HG02798 (cell line): ENCODE data around the gene CLEC16A.

Experiments used
- ATAC-seq: cut with Tn5 transposase; IDR thresholded peaks from one replicate; pipeline ENCODE4 v1.9.1; 2021; ENCODE audit warnings: mild to moderate bottlenecking; ENCODE audit not compliant: unreplicated experiment, poor library complexity

The CLEC16A gene

DNA sequence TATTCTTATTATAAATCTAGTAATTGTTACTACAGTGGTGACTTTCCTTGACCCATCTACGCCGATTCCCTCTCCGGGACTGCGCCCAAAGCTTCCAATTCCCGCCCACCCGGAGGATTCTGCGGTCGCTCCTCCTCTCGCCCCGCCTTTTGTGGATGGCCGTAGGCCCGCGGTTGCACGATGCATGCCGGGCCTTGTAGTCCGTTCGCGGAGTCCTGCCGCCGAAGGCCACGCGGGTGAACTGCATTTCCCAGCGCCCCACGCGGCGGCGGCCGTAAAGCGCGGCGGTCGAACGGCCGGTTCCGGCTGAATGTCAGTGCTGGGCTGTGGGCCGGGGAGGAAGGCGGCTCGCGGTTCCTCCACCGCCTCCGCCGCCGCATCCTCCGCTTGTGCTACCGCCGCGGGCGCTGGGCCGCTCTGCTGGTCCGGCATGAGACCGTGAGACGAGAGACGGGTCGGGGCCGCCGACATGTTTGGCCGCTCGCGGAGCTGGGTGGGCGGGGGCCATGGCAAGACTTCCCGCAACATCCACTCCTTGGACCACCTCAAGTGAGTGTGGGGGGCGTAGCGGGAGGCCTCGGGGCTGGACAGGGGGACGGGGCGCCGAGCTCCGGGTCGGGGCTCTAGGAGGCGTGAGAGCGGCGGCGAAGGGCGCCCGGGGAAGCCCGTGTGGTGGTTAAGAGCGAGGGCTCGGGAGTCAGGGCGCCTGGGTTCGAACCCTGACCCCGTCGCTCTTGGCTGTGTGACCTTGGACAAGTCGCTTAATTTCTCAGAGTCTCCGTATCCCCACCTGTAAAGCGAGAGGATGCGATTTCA lies at the start of gene CLEC16A:
Gene CLEC16A (plus strand): TSS at position 316 of the 816 bp plus-strand sequence. CDS start 154 bp downstream, at position 470.
- ATAC-seq = peak; percentile 80

DNA sequence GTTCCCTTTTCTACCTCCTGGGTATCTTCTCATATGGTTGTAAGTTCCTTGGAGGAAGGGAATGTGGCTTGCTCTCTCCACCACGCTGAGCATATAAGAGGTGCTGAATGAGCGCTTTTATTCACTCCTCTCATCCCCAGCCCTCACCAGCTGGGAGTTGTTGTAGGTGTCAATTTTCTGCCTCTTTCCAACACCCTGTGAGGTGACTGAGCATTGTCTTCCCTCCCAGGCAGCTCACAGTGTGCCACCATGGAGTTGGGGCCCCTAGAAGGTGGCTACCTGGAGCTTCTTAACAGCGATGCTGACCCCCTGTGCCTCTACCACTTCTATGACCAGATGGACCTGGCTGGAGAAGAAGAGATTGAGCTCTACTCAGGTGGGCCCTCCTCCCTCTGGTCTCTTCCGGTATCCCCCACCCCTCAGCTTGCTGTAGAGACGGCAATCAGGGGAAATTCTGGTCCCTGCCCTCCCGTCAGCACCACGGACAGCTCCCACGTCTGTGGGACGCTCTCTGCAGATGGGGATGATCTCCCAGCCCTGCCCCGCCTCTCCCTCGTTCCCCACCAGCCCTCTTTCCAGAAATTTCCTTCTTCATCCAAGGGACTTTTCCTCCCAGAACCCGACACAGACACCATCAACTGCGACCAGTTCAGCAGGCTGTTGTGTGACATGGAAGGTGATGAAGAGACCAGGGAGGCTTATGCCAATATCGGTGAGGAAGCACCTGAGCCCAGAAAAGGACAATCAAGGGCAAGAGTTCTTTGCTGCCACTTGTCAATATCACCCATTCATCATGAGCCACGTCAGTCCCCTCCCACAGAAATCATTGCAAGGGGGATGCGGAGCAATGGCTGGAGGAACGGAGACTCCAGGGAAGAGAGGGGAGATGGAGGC lies 49.1 kb upstream of the CLEC16A start:
- no peak for ATAC-seq

DNA sequence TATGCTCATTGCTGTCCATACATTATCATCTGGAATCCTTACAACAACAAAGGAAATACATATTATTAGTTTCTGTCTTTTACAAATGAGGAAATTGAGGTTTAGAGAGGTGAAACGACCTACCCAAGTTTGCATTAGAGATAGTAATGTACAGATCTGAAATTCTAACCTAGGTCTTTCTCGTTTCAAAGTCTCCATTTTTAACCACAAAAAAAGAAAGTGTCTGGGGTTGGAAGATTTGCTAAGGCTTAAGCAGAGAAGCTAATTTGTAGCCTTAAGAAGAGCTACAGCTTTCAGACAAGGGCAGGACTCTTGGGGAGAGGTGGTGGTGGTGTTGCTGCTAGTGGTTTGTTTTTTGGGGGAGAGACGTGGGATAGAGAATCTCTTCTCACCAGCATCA lies 48.2 kb upstream of the CLEC16A start:
- ATAC-seq = peak; percentile 40

GRCh38 chr16:10896723-10897122 lies 47.6 kb upstream of the CLEC16A start:
- ATAC-seq = no peak

DNA sequence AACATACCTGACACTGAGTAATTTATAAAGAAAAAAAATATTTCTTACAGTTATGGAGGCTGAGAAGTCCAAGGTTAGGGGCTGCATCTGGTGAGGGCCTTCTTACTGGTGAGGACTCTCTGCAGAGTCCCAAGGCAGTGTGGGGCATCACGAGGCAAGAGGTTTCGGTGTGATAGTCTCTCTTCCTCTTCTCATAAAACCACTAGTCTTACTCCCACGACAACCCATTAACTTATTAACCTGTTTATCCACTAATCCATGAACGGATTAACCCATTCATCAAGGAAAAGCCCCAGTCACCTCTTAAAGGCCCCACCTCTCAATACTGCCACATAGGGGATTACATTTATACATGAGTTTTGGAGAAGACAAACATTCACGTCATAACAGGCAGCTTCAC lies 47.2 kb upstream of the CLEC16A start:
- peak; percentile 62 for ATAC-seq

DNA sequence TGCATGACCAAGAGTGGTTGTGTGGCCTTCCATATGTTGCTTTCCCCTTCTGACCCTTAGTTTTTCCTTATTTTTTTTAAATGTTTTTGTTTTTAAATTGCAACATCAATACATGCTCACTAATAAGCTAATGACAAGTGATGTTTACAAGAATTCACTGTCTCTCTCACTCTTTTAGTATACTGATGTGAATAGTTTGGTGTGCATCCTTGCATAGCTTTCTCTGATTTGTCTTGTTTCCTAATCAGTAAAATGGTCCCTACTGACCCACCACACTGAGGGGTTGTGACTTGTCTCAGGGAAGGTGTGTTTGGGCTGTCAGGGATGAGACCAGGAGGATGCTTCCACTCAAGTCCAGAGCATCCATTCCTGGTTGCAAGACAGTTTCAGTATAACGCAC lies 41.4 kb upstream of the CLEC16A start:
- no peak for ATAC-seq

GRCh38 chr16:10906482-10906881 lies 37.9 kb upstream of the CLEC16A start:
- ATAC-seq = no peak

GRCh38 chr16:10906914-10907756 lies 37.2 kb upstream of the CLEC16A start:
- no peak for ATAC-seq

GRCh38 chr16:10907757-10908045 lies 36.7 kb upstream of the CLEC16A start:
- ATAC-seq = no peak

DNA sequence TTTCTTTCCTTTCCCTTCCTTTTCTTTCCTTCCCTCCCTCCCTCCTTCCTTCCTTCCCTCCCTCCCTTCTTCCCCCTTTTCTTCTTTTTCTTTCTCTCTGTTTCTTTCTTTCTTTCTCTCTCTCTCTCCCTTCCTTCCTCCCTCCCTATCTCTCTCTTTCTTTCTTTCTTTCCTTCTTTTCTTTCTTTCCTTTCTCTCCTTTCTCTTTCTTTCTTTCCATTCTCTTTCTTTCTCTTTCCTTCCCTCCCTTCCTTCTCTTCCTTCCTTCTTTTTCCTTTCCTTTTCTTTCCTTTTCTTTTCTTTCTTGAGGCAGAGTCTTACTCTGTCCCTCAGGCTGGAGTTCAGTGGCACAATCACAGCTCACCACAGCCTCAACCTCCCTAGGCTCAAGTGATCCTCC lies 33.1 kb upstream of the CLEC16A start:
- no peak for ATAC-seq

DNA sequence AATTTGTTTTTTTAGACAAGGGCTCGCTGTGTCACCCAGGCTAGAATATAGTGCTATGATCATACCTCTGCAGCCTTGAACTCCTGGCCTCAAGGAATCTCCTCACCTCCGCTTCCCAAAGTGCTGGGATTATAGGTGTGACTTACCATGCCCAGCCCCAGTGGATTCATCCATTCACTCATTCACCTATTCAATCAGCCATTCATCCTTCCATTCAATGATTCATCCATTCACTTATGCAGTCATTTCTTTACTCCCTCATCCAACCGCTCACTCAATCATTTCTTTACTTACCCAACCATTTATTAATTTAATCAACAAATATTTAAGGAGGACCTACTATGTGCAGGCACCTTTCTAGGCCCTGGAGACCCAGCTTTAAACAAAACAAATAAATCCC lies 27.8 kb upstream of the CLEC16A start:
- no peak for ATAC-seq

DNA sequence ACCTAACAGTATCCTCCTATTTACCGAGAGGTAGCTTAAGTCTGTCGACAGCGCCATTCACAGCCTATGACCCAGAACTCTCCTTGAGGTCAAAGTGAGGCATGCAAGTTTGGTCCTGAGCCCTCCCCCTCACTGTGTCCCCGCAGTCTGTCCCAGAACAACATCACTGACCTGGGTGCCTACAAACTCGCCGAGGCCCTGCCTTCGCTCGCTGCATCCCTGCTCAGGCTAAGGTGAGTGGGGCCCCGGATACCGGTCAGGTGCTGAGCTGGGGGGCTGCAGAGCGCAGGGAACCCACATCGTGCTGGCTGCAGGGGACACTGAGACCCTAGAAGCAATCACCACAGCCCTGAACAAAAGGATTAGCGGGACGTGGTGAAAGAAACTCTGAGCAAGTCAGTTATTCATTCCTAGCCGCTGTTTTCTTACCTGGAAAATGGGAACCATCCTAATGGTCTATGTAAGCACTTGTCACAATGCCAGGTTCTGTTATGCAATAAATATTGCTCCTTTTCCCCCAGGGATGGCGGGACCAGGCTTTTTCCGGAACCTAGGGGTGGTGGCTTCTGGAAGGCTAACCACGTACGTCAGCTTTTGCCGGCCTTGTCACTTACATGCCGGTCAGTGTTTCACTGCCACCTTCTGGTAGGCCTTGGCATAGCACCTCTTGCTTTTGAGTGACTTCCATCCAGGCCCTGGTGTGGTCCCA lies 25.9 kb upstream of the CLEC16A start:
- peak; percentile 65 for ATAC-seq

DNA sequence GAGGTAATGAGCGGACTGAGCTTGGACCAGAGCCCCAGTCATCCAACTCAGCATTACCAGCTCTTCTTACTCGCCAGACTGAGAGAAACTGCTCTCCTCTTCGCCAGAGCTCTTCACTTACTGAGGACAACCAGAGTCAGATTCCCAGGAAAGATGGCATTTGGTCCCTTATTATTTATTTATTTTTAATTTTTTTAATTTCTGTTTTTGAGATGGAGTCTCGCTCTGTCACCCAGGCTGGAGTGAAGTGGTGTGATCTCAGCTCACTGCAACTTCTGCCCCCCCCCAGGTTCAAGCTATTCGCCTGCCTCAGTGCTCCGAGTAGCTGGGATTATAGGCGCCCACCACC lies 25.4 kb upstream of the CLEC16A start:
- no peak for ATAC-seq

DNA sequence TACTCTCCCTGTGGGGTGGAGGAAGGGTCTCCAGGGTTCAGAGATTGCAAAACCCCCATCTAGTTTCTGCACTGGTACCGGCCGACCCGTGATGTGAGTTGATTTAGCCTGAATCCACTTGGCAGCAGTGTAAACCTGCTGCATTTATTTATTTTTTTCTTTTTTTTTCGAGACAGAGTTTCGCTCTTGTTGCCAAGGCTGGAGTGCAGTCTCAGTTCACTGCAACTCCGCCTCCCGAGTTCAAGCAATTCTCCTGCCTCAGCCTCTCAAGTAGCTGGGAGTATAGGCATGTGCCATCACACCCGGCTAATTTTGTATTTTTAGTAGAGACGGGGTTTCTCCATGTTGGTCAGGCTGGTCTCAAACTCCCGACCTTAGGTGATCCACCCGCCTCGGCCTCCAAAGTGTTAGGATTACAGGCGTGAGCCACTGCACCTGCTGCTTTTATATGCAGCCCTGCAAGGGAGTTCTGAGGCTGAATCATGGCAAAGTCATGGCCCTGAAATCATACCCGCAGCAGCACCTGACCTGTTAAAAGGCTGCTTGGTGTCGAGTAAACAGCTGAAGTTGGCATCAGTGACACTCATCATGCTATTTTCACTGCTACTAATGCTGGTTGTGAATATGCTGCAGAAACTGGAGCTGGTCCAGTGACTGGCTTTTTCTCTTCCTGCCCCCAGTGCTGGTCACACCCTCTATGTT lies 23.5 kb upstream of the CLEC16A start:
- ATAC-seq = no peak

- ATAC-seq = no peak
Observed at GRCh38 chr16:10921536-10922327, 22.6 kb upstream of the CLEC16A start.

DNA sequence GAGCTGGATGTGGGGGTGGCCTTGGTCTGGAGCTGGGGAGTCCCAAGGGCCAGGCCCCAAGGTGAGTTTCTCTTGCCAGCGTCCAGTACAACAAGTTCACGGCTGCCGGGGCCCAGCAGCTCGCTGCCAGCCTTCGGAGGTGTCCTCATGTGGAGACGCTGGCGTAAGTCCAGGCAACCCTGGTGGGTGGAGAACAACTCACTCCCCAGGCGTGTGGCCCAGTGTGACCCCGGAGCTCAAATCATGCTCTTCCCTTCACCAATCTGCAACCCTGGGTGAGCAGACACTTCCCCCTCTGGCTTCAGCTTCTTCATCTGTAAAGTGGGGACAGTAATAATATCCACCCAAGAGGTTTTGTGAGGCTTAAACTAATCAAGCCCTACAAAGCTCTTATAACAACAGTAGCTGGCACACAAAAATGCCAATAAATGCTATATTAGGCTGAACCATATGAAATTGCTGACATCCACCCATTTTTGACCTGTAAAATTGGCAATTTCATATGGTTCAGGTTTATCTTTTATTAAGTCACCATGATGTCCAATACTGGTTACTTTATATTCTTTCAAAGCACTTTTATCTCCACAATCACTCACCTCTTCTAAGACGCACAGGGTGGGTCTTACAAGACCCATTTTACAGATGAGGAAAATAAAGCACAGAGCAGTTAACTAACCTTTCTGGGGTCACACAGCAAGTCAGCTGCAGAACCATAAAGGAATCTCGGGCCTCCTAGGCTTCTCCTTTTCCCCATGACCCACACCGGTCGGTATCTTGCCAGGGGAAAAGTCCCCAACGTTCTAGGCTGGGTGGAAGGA lies 21.8 kb upstream of the CLEC16A start:
- no peak for ATAC-seq

DNA sequence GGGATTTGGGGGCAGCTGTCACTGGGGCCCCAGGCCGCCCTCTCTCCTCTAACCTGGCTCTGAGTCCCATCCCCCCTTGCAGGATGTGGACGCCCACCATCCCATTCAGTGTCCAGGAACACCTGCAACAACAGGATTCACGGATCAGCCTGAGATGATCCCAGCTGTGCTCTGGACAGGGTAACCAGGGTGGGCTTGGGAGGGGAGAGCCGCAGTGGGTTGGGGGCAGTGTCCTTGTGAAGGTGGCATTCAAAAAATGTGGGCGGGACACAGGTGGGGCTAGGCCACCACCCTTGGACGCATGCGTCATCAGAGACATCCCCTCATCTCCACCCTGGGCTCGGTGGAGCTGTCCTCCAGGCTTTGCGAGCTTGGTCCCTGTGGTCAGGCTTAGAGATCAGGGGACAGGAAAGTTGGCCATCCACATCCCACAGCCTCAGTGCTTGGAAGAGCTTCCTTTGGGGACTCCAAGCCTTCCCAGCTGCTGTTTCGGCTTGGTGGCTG lies 21.2 kb upstream of the CLEC16A start:
- no peak for ATAC-seq
